ENCODE data around the gene ACSF3. TPM values are rescaled to one million over a fixed set of nuclear protein-coding genes. Genes with fewer than 3 reads are reported as not detected.

ACSF3 gene
- total RNA-seq, 1 donor from 2014 or later = 41.6 TPM

GRCh38 chr16:89155184-89155679 is 61.6 kb downstream of the ACSF3 start:
- no peak overlapping the region for H3K27ac Mint-ChIP-seq
- no peaks in the 10 kb centered on the region for H3K27me3 Mint-ChIP-seq
- peaks cover 10% of the 10 kb centered on the region for H3K36me3 Mint-ChIP-seq (ENCODE audit: low read depth)
- peaks cover 3% of the 10 kb centered on the region for H3K9me3 Mint-ChIP-seq
- no peak overlapping the region for H3K4me3 Mint-ChIP-seq
- intact Hi-C loops (cut with micrococcal nuclease) = no loop called here
- peaks cover 2% of the 10 kb centered on the region for H3K4me1 Mint-ChIP-seq
- DNase-seq = no peak

DNA sequence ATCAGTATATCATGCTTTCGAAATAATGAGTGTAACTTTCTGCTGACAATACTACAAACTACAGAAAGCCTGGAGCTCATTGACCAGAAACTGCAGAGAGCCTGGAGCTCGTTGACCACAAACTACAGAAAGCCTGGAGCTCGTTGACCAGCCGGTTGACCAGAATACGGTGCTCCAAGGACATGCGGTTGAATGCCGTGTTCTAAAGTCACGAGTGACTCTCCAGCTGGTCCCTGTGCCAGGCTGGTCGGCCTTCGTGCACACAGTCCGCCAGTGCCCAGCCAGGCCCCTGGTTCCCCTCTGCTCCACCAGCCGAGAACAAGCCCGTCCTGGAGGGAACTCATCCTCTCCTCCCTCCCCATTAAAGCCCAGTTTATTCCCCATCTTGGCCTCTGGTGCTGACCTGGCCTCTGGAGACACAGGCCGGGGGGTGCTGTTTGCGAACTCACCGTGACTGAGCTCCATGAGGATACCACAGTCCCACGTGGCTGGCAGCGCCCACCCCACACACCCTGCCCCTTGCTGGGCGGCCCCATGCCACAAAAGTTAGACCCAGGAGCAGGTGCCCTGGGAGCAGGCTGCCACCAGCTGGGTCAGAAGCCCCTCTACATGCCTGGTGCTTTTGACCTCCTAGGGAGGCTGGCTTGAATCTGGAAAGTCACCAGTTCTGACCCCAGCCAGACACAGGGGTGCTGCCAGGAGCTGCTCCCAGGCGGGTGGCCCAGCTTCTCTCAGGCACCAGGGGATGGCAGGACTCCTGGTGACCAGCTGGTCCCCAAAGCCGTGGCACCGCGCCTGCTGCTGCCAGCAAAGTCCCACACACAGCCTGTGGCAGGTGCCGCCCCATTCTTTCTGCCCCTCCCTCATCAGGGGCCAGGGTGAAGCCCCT is 62.4 kb downstream of the ACSF3 start:
- peaks cover 3% of the 10 kb centered on the region for H3K9me3 Mint-ChIP-seq
- no peak overlapping the region for H3K27ac Mint-ChIP-seq
- H3K36me3 Mint-ChIP-seq (ENCODE audit: low read depth) = peaks cover 4% of the 10 kb centered on the region
- H3K27me3 Mint-ChIP-seq = no peaks in the 10 kb centered on the region
- intact Hi-C loops (cut with micrococcal nuclease) = no loop called here
- H3K4me1 Mint-ChIP-seq = peaks cover 2% of the 10 kb centered on the region
- DNase-seq = no peak
- no peak overlapping the region for H3K4me3 Mint-ChIP-seq

DNA sequence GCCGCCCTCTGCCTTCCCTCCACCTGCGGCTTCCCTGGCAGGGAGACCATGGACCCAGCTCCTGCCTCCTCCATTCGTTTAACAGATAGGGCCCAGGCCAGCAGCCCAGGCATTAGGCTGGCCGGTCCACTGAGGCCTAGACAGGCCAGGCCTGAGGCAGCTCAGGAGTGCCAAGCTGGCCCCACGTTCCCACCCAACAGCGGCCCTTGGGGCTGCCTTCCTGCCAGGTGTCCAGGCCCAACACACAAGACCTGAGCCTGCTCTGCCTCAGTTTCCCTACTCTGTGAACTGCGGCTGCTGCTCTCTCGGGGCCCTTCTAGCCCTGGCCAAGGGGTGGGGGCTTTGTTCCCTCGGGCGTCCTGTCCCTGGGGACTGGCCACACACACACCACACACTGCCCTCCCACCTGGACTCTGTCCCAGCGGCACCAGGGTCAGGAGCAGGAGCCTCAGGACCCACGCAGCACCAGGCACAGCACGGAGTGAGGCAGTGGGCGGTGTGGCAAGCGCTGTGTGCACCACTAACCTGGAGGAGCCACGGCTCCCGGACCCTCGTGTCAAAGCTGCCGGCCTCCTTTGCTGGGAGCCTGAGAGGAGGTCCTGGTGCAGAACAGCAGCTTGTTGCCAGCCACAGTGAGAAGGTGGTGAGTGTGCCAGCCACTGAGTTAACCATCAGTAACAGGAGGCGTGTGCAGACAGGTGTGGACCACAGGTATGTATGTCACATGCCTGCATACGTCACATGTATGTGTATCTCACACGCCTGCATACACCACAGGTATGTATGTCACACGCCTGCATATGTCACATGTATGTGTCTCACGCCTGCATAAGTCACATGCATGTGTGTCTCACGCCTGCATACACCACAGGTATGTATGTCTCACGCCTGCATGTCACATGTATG is 63.3 kb downstream of the ACSF3 start:
- Mint-ChIP-seq H3K9me3 (peaks cover 3% of the 10 kb centered on the region), H3K27me3 (no peaks in the 10 kb centered on the region), H3K36me3 (ENCODE audit: low read depth) (no peaks in the 10 kb centered on the region), H3K4me1 (peaks cover 2% of the 10 kb centered on the region), H3K27ac (no peak overlapping the region), H3K4me3 (no peak overlapping the region)
- no peak for DNase-seq
- intact Hi-C loops (cut with micrococcal nuclease) = no loop called here

DNA sequence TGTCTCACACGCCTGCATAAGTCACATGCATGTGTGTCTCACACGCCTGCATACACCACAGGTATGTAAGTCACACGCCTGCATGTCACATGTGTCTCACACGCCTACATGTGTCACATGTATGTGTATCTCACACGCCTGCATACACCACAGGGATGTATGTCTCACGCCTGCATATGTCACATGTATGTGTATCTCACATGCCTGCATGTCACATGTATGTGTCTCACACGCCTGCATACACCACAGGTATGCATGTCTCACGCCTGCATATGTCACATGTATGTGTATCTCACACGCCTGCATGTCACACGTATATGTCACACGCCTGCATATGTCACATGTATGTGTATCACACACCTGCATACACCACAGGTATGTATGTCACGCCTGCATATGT is 64.1 kb downstream of the ACSF3 start:
- Mint-ChIP-seq H3K36me3 (ENCODE audit: low read depth) (no peaks in the 10 kb centered on the region), H3K27ac (no peak overlapping the region), H3K27me3 (no peaks in the 10 kb centered on the region), H3K4me3 (no peak overlapping the region), H3K4me1 (no peaks in the 10 kb centered on the region), H3K9me3 (peaks cover 3% of the 10 kb centered on the region)
- no peak for DNase-seq
- intact Hi-C loops (cut with micrococcal nuclease) = no loop called here

- Mint-ChIP-seq H3K27me3 (no peaks in the 10 kb centered on the region), H3K36me3 (ENCODE audit: low read depth) (no peaks in the 10 kb centered on the region), H3K9me3 (peaks cover 3% of the 10 kb centered on the region), H3K4me1 (no peaks in the 10 kb centered on the region), H3K27ac (no peak overlapping the region), H3K4me3 (no peak overlapping the region)
- no peak for DNase-seq
- intact Hi-C loops (cut with micrococcal nuclease) = no loop called here
These were observed 65.6 kb downstream of the ACSF3 start for GRCh38 chr16:89159066-89159849.

- peaks cover 3% of the 10 kb centered on the region for H3K9me3 Mint-ChIP-seq
- no peak for DNase-seq
- H3K27me3 Mint-ChIP-seq = no peaks in the 10 kb centered on the region
- H3K4me1 Mint-ChIP-seq = no peaks in the 10 kb centered on the region
- H3K4me3 Mint-ChIP-seq = no peak overlapping the region
- intact Hi-C loops (cut with micrococcal nuclease) = loop anchor here (10.0 kb wide), 1 partner anchor 415 kb away; no protein-coding TSS in a partner anchor
- H3K27ac Mint-ChIP-seq = no peak overlapping the region
- no peaks in the 10 kb centered on the region for H3K36me3 Mint-ChIP-seq (ENCODE audit: low read depth)
These were observed 66.2 kb downstream of the ACSF3 start for GRCh38 chr16:89159850-89160354.

- no peaks in the 10 kb centered on the region for H3K4me1 Mint-ChIP-seq
- DNase-seq = no peak
- H3K27ac Mint-ChIP-seq = no peak overlapping the region
- H3K36me3 Mint-ChIP-seq (ENCODE audit: low read depth) = no peaks in the 10 kb centered on the region
- intact Hi-C loops (cut with micrococcal nuclease) = loop anchor here (10.0 kb wide), 1 partner anchor 416 kb away; no protein-coding TSS in a partner anchor
- H3K9me3 Mint-ChIP-seq = peaks cover 3% of the 10 kb centered on the region
- no peak overlapping the region for H3K4me3 Mint-ChIP-seq
- no peaks in the 10 kb centered on the region for H3K27me3 Mint-ChIP-seq
These were observed 67.5 kb downstream of the ACSF3 start for GRCh38 chr16:89160977-89161701.

DNA sequence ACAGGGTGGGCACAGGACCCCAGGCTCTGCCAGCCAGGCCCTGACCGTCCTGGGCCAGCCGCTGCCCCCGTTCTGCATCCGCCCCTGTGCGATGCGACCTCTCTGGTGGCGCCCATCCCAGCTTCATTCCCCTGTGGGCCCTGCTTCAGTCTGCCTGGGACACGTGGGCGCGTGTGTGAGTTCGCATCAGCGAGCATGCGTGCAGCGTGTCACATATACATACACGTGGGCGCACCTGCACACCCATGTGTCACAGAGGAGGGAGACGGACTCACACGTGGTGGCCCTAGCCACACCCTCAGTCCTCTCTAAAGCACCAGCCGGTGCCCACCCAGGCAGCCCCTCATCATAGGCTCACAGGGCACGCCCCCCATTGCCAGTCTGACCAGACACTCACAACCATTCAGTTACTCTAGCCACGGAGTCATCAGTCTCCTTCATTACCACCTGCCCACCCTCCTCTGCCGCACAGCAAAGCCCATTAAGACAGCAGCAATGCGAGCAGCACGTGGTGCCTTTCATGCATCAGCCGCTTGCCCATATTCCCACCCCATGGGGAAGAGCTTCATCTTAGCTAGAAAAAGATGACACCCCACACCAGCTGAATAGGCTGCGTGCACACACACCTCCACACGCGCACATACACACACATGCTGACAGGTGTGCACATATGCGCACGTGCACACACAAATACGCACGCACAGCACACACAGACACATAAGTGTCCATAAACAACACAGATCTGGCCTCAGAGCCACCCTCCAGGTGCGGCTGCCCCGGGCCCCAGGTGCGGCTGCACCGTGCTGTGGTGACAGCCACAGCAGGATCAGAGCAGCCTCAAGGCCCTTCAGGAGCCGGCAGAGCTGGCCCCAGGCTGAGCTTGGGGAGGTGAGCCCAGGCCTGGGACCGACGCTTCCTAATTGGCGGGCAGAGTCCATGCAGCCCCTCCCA is 68.4 kb downstream of the ACSF3 start:
- Mint-ChIP-seq H3K9me3 (peaks cover 3% of the 10 kb centered on the region), H3K36me3 (ENCODE audit: low read depth) (no peaks in the 10 kb centered on the region), H3K27me3 (peaks cover 3% of the 10 kb centered on the region), H3K4me1 (no peaks in the 10 kb centered on the region), H3K4me3 (no peak overlapping the region), H3K27ac (no peak overlapping the region)
- no peak for DNase-seq
- intact Hi-C loops (cut with micrococcal nuclease) = loop anchor here (10.0 kb wide), 1 partner anchor 417 kb away; no protein-coding TSS in a partner anchor

- DNase-seq = no peak
- H3K4me1 Mint-ChIP-seq = no peaks in the 10 kb centered on the region
- H3K27me3 Mint-ChIP-seq = peaks cover 3% of the 10 kb centered on the region
- H3K9me3 Mint-ChIP-seq = no peaks in the 10 kb centered on the region
- H3K36me3 Mint-ChIP-seq (ENCODE audit: low read depth) = no peaks in the 10 kb centered on the region
- H3K27ac Mint-ChIP-seq = no peak overlapping the region
- intact Hi-C loops (cut with micrococcal nuclease) = loop anchor here (10.0 kb wide), 1 partner anchor 418 kb away; no protein-coding TSS in a partner anchor
- H3K4me3 Mint-ChIP-seq = no peak overlapping the region
These were observed 69.6 kb downstream of the ACSF3 start for GRCh38 chr16:89163297-89163696.

GRCh38 chr16:89164436-89164835 is 70.8 kb downstream of the ACSF3 start:
- DNase-seq = no peak
- Mint-ChIP-seq H3K9me3 (no peaks in the 10 kb centered on the region), H3K27me3 (peaks cover 3% of the 10 kb centered on the region), H3K27ac (no peak overlapping the region), H3K4me3 (no peak overlapping the region), H3K36me3 (ENCODE audit: low read depth) (no peaks in the 10 kb centered on the region), H3K4me1 (no peaks in the 10 kb centered on the region)
- intact Hi-C loops (cut with micrococcal nuclease) = loop anchor here (10.0 kb wide), 1 partner anchor 420 kb away; no protein-coding TSS in a partner anchor

GRCh38 chr16:89164847-89165680 is 71.4 kb downstream of the ACSF3 start:
- H3K36me3 Mint-ChIP-seq (ENCODE audit: low read depth) = no peaks in the 10 kb centered on the region
- no peak overlapping the region for H3K27ac Mint-ChIP-seq
- H3K27me3 Mint-ChIP-seq = peaks cover 3% of the 10 kb centered on the region
- no peaks in the 10 kb centered on the region for H3K9me3 Mint-ChIP-seq
- no peaks in the 10 kb centered on the region for H3K4me1 Mint-ChIP-seq
- intact Hi-C loops (cut with micrococcal nuclease) = loop anchor here (10.0 kb wide), 1 partner anchor 420 kb away; no protein-coding TSS in a partner anchor
- no peak overlapping the region for H3K4me3 Mint-ChIP-seq
- DNase-seq = no peak
